ENCODE results near the gene C20orf173. TPM values are rescaled to one million over a fixed set of nuclear protein-coding genes. Genes with fewer than 3 reads are reported as not detected.
"Not testable (repeated sequence)": the region's sequence is repeated elsewhere in the genome, so short reads cannot be mapped to it uniquely, and the experiment has no call there.

C20orf173 gene
- polyA plus RNA-seq, 1 donor, result not detected

- H3K4me1 ChIP-seq (ENCODE audit: control insufficient read depth, insufficient read depth, low read length), result peaks cover 14% of the 10 kb centered on the region
- DNase-seq, result no peak
- 40% methylated on average over 1 of the region's 5 CpGs for WGBS (ENCODE audit: insufficient coverage, low lambda C conversion rate)
- H3K9me3 ChIP-seq (ENCODE audit: control insufficient read depth, low read depth, low read length), result no peaks in the 10 kb centered on the region
- no peak overlapping the region for H3K4me3 ChIP-seq (ENCODE audit: low read length)
- H3K27me3 ChIP-seq (ENCODE audit: control insufficient read depth, insufficient read depth, low read length), result no peaks in the 10 kb centered on the region
- H3K27ac ChIP-seq (ENCODE audit: low read length), result no peak overlapping the region
- peaks cover 21% of the 10 kb centered on the region for H3K36me3 ChIP-seq (ENCODE audit: control insufficient read depth, insufficient read depth, low read length)
Measured at GRCh38 chr20:35561671-35562070, 32.2 kb upstream of the C20orf173 start.

- H3K36me3 ChIP-seq (ENCODE audit: control insufficient read depth, insufficient read depth, low read length), result peaks cover 25% of the 10 kb centered on the region
- peak; percentile 31 to 34 for DNase-seq
- H3K9me3 ChIP-seq (ENCODE audit: control insufficient read depth, low read depth, low read length), result no peaks in the 10 kb centered on the region
- H3K4me1 ChIP-seq (ENCODE audit: control insufficient read depth, insufficient read depth, low read length), result peaks cover 14% of the 10 kb centered on the region
- no peak overlapping the region for H3K27ac ChIP-seq (ENCODE audit: low read length)
- no peaks in the 10 kb centered on the region for H3K27me3 ChIP-seq (ENCODE audit: control insufficient read depth, insufficient read depth, low read length)
- H3K4me3 ChIP-seq (ENCODE audit: low read length), result no peak overlapping the region
- no CpG with 5 or more reads among the region's 7 CpGs for WGBS (ENCODE audit: insufficient coverage, low lambda C conversion rate)
Measured at GRCh38 chr20:35561268-35561667, 31.8 kb upstream of the C20orf173 start.

GRCh38 chr20:35560541-35560940, 31.1 kb upstream of the C20orf173 start:
- H3K9me3 ChIP-seq (ENCODE audit: control insufficient read depth, low read depth, low read length), result no peaks in the 10 kb centered on the region
- no CpG with 5 or more reads among the region's 10 CpGs for WGBS (ENCODE audit: insufficient coverage, low lambda C conversion rate)
- no peak overlapping the region for H3K4me3 ChIP-seq (ENCODE audit: low read length)
- H3K4me1 ChIP-seq (ENCODE audit: control insufficient read depth, insufficient read depth, low read length), result peaks cover 14% of the 10 kb centered on the region
- no peaks in the 10 kb centered on the region for H3K27me3 ChIP-seq (ENCODE audit: control insufficient read depth, insufficient read depth, low read length)
- DNase-seq, result no peak
- no peak overlapping the region for H3K27ac ChIP-seq (ENCODE audit: low read length)
- peaks cover 32% of the 10 kb centered on the region for H3K36me3 ChIP-seq (ENCODE audit: control insufficient read depth, insufficient read depth, low read length)

GRCh38 chr20:35560105-35560511, 30.7 kb upstream of the C20orf173 start:
- H3K4me1 ChIP-seq (ENCODE audit: control insufficient read depth, insufficient read depth, low read length), result peaks cover 14% of the 10 kb centered on the region
- no peaks in the 10 kb centered on the region for H3K9me3 ChIP-seq (ENCODE audit: control insufficient read depth, low read depth, low read length)
- H3K4me3 ChIP-seq (ENCODE audit: low read length), result no peak overlapping the region
- peak; percentile 60 to 67 for DNase-seq
- no peak overlapping the region for H3K27ac ChIP-seq (ENCODE audit: low read length)
- no peaks in the 10 kb centered on the region for H3K27me3 ChIP-seq (ENCODE audit: control insufficient read depth, insufficient read depth, low read length)
- no CpG with 5 or more reads among the region's 18 CpGs for WGBS (ENCODE audit: insufficient coverage, low lambda C conversion rate)
- H3K36me3 ChIP-seq (ENCODE audit: control insufficient read depth, insufficient read depth, low read length), result peaks cover 37% of the 10 kb centered on the region

GRCh38 chr20:35559042-35559693, 29.7 kb upstream of the C20orf173 start:
- no CpG with 5 or more reads among the region's 24 CpGs for WGBS (ENCODE audit: insufficient coverage, low lambda C conversion rate)
- Histone ChIP-seq H3K4me3 (ENCODE audit: low read length) (no peak overlapping the region), H3K36me3 (ENCODE audit: control insufficient read depth, insufficient read depth, low read length) (peaks cover 46% of the 10 kb centered on the region), H3K9me3 (ENCODE audit: control insufficient read depth, low read depth, low read length) (no peaks in the 10 kb centered on the region), H3K4me1 (ENCODE audit: control insufficient read depth, insufficient read depth, low read length) (peaks cover 14% of the 10 kb centered on the region), H3K27ac (ENCODE audit: low read length) (no peak overlapping the region), H3K27me3 (ENCODE audit: control insufficient read depth, insufficient read depth, low read length) (no peaks in the 10 kb centered on the region)
- peak; percentile 21 to 41 for DNase-seq

- Histone ChIP-seq H3K36me3 (ENCODE audit: control insufficient read depth, insufficient read depth, low read length) (peaks cover 52% of the 10 kb centered on the region), H3K9me3 (ENCODE audit: control insufficient read depth, low read depth, low read length) (no peaks in the 10 kb centered on the region), H3K27ac (ENCODE audit: low read length) (no peak overlapping the region), H3K27me3 (ENCODE audit: control insufficient read depth, insufficient read depth, low read length) (no peaks in the 10 kb centered on the region), H3K4me3 (ENCODE audit: low read length) (no peak overlapping the region), H3K4me1 (ENCODE audit: control insufficient read depth, insufficient read depth, low read length) (peaks cover 14% of the 10 kb centered on the region)
- DNase-seq, result no peak
- WGBS (ENCODE audit: insufficient coverage, low lambda C conversion rate), result no CpG with 5 or more reads among the region's 4 CpGs
Measured at GRCh38 chr20:35558451-35558850, 29.0 kb upstream of the C20orf173 start.

GRCh38 chr20:35556871-35557270, 27.4 kb upstream of the C20orf173 start:
- no peak overlapping the region for H3K4me3 ChIP-seq (ENCODE audit: low read length)
- no peak for DNase-seq
- H3K9me3 ChIP-seq (ENCODE audit: control insufficient read depth, low read depth, low read length), result no peaks in the 10 kb centered on the region
- no CpG with 5 or more reads among the region's 8 CpGs for WGBS (ENCODE audit: insufficient coverage, low lambda C conversion rate)
- H3K27me3 ChIP-seq (ENCODE audit: control insufficient read depth, insufficient read depth, low read length), result no peaks in the 10 kb centered on the region
- peaks cover 14% of the 10 kb centered on the region for H3K4me1 ChIP-seq (ENCODE audit: control insufficient read depth, insufficient read depth, low read length)
- H3K27ac ChIP-seq (ENCODE audit: low read length), result no peak overlapping the region
- peaks cover 66% of the 10 kb centered on the region for H3K36me3 ChIP-seq (ENCODE audit: control insufficient read depth, insufficient read depth, low read length)

GRCh38 chr20:35555951-35556645, 26.6 kb upstream of the C20orf173 start:
- no CpG with 5 or more reads among the region's 21 CpGs for WGBS (ENCODE audit: insufficient coverage, low lambda C conversion rate)
- Histone ChIP-seq H3K27ac (ENCODE audit: low read length) (no peak overlapping the region), H3K27me3 (ENCODE audit: control insufficient read depth, insufficient read depth, low read length) (no peaks in the 10 kb centered on the region), H3K4me1 (ENCODE audit: control insufficient read depth, insufficient read depth, low read length) (peaks cover 14% of the 10 kb centered on the region), H3K9me3 (ENCODE audit: control insufficient read depth, low read depth, low read length) (no peaks in the 10 kb centered on the region), H3K4me3 (ENCODE audit: low read length) (no peak overlapping the region), H3K36me3 (ENCODE audit: control insufficient read depth, insufficient read depth, low read length) (peaks cover 73% of the 10 kb centered on the region)
- DNase-seq, result no peak

GRCh38 chr20:35555461-35555860, 26.0 kb upstream of the C20orf173 start:
- not testable (repeated sequence) for H3K27ac ChIP-seq (ENCODE audit: low read length); H3K27me3 ChIP-seq (ENCODE audit: control insufficient read depth, insufficient read depth, low read length); H3K4me3 ChIP-seq (ENCODE audit: low read length); H3K9me3 ChIP-seq (ENCODE audit: control insufficient read depth, low read depth, low read length); DNase-seq
- Histone ChIP-seq H3K4me1 (ENCODE audit: control insufficient read depth, insufficient read depth, low read length) (peaks cover 14% of the 10 kb centered on the region), H3K36me3 (ENCODE audit: control insufficient read depth, insufficient read depth, low read length) (peaks cover 78% of the 10 kb centered on the region)
- no CpG with 5 or more reads among the region's 4 CpGs for WGBS (ENCODE audit: insufficient coverage, low lambda C conversion rate)

GRCh38 chr20:35552914-35553313, 23.5 kb upstream of the C20orf173 start:
- Histone ChIP-seq H3K9me3 (ENCODE audit: control insufficient read depth, low read depth, low read length) (no peaks in the 10 kb centered on the region), H3K4me3 (ENCODE audit: low read length) (no peak overlapping the region), H3K36me3 (ENCODE audit: control insufficient read depth, insufficient read depth, low read length) (peaks cover 88% of the 10 kb centered on the region), H3K27ac (ENCODE audit: low read length) (no peak overlapping the region), H3K4me1 (ENCODE audit: control insufficient read depth, insufficient read depth, low read length) (no peaks in the 10 kb centered on the region), H3K27me3 (ENCODE audit: control insufficient read depth, insufficient read depth, low read length) (no peaks in the 10 kb centered on the region)
- no CpG with 5 or more reads among the region's 3 CpGs for WGBS (ENCODE audit: insufficient coverage, low lambda C conversion rate)
- no peak for DNase-seq
